Fibroblast of lung (primary cell): ENCODE results near the gene NTF4. TPM values are rescaled to one million over a fixed set of nuclear protein-coding genes. Genes with fewer than 3 reads are reported as not detected.
"Not testable (repeated sequence)": the region's sequence is repeated elsewhere in the genome, so short reads cannot be mapped to it uniquely, and the experiment has no call there.

Source experiments
- DNase-seq, 2 donors: peaks; one replicate each; pipeline versions ENCODE4 v3.0.0 to v3.0.0-alpha.2; 2010; ENCODE audit warnings: low read depth in 2 of 2
- H2AFZ ChIP-seq: 2 replicates; pipeline ENCODE4 v1.5.1; 2012; ENCODE audit warnings: low read length, control low read depth, inconsistent platforms
- H3K27ac ChIP-seq: 2 replicates; pipeline ENCODE4 v1.5.1; 2011; ENCODE audit warnings: low read length, control low read depth; ENCODE audit not compliant: insufficient read depth
- H3K27me3 ChIP-seq: 2 replicates; pipeline ENCODE4 v1.5.1; 2011; ENCODE audit warnings: mild to moderate bottlenecking, low read length; ENCODE audit not compliant: control insufficient read depth, insufficient read depth
- H3K36me3 ChIP-seq: 2 replicates; pipeline ENCODE4 v1.5.1; 2011; ENCODE audit warnings: low read length; ENCODE audit not compliant: control insufficient read depth, insufficient read depth
- H3K4me1 ChIP-seq: 2 replicates; pipeline ENCODE4 v1.5.1; 2011; ENCODE audit warnings: low read length; ENCODE audit not compliant: control insufficient read depth, insufficient read depth; ENCODE audit errors: extremely low read depth
- H3K4me2 ChIP-seq: 2 replicates; pipeline ENCODE4 v1.5.1; 2011; ENCODE audit warnings: low read length, control low read depth; ENCODE audit not compliant: insufficient read depth; ENCODE audit errors: extremely low read depth
- H3K4me3 ChIP-seq, 4 experiments: fragments of 200-600 bp in 1 of 4; sonication (generic) in 1 of 4; replicated peaks in 1 of 4; 2 replicates each; pipeline ENCODE4 v1.5.1; 2011 to 2016; ENCODE audit warnings: low read length in 4 of 4, low read depth in 3 of 4, mild to moderate bottlenecking in 3 of 4, control low read depth in 2 of 4, inconsistent platforms in 1 of 4, mixed read lengths in 1 of 4; ENCODE audit not compliant: insufficient read depth in 1 of 4; ENCODE audit errors: control extremely low read depth in 1 of 4
- H3K79me2 ChIP-seq: 2 replicates; pipeline ENCODE4 v1.5.1; 2012; ENCODE audit warnings: mild to moderate bottlenecking, low read length, inconsistent platforms; ENCODE audit not compliant: control insufficient read depth, insufficient read depth
- H3K9ac ChIP-seq: 2 replicates; pipeline ENCODE4 v1.5.1; 2011; ENCODE audit warnings: mild to moderate bottlenecking, low read length, control low read depth; ENCODE audit not compliant: insufficient read depth
- H3K9me3 ChIP-seq: 2 replicates; pipeline ENCODE4 v1.5.1; 2012; ENCODE audit warnings: low read depth, low read length; ENCODE audit not compliant: control insufficient read depth, insufficient read depth
- H4K20me1 ChIP-seq: 2 replicates; pipeline ENCODE4 v1.5.1; 2011; ENCODE audit warnings: low read length; ENCODE audit not compliant: control insufficient read depth, insufficient read depth; ENCODE audit errors: extremely low read depth
- polyA plus RNA-seq, 2 donors: library from polyadenylated mRNA; depleted of rRNA in 1 of 2; stranded (reverse) in 1 of 2; unstranded in 1 of 2; fragments of >200 nt; gene quantifications; 2 replicates each; pipeline ENCODE4 v1.2.1, GENCODE V29; 2011 to 2012; ENCODE audit warnings: missing spikeins in 1 of 2
- total RNA-seq: library from RNA; depleted of rRNA; stranded (reverse); fragments of >200 nt; gene quantifications from 2 replicates; pipeline ENCODE4 v1.2.1, GENCODE V29; 2014

Gene NTF4
- total and polyA plus RNA-seq, 2 donors (not counting 1 experiment from before 2014, with no cell fraction given), result not detected

- H2AFZ ChIP-seq, H3K4me1 ChIP-seq, H4K20me1 ChIP-seq, H3K79me2 ChIP-seq, H3K27me3 ChIP-seq, H3K4me3 ChIP-seq, H3K9ac ChIP-seq, H3K9me3 ChIP-seq, H3K27ac ChIP-seq, H3K4me2 ChIP-seq, H3K36me3 ChIP-seq: not testable (repeated sequence)
- peak in 1 of 2 donors; percentile 66 for DNase-seq
Observed at GRCh38 chr19:49029749-49030148, 34.9 kb downstream of the NTF4 start.

- not testable (repeated sequence) for H2AFZ ChIP-seq, DNase-seq, H3K4me1 ChIP-seq, H3K4me2 ChIP-seq, H4K20me1 ChIP-seq, H3K36me3 ChIP-seq, H3K27ac ChIP-seq, H3K27me3 ChIP-seq, H3K9me3 ChIP-seq, H3K79me2 ChIP-seq, H3K4me3 ChIP-seq, H3K9ac ChIP-seq
Observed at GRCh38 chr19:49028686-49029085, 35.9 kb downstream of the NTF4 start.

GRCh38 chr19:49025599-49025998 is 39.0 kb downstream of the NTF4 start:
- H2AFZ ChIP-seq, H3K9ac ChIP-seq, H3K27ac ChIP-seq, H3K4me2 ChIP-seq, H3K79me2 ChIP-seq, H3K4me3 ChIP-seq, H3K4me1 ChIP-seq, DNase-seq, H3K9me3 ChIP-seq, H4K20me1 ChIP-seq, H3K36me3 ChIP-seq, H3K27me3 ChIP-seq: not testable (repeated sequence)

- H3K4me3 ChIP-seq, H3K27me3 ChIP-seq, DNase-seq, H3K36me3 ChIP-seq, H3K4me1 ChIP-seq, H3K9ac ChIP-seq, H4K20me1 ChIP-seq, H3K4me2 ChIP-seq, H3K27ac ChIP-seq, H2AFZ ChIP-seq, H3K79me2 ChIP-seq, H3K9me3 ChIP-seq: not testable (repeated sequence)
Observed at GRCh38 chr19:49025088-49025487, 39.5 kb downstream of the NTF4 start.

- not testable (repeated sequence) for H3K36me3 ChIP-seq, H3K9ac ChIP-seq, H3K27ac ChIP-seq, H4K20me1 ChIP-seq, H3K9me3 ChIP-seq, DNase-seq, H3K4me2 ChIP-seq, H2AFZ ChIP-seq, H3K27me3 ChIP-seq, H3K4me3 ChIP-seq, H3K4me1 ChIP-seq, H3K79me2 ChIP-seq
Observed at GRCh38 chr19:49024233-49024632, 40.4 kb downstream of the NTF4 start, which contains the start of gene CGB3. Gene CGB3 (minus strand): TSS chr19:49024333. CDS start chr19:49023971, 362 bp downstream.
